GM18507 (cell line): Measurements from ENCODE around the gene KCND2.
"Not testable (repeated sequence)": the region's sequence is repeated elsewhere in the genome, so short reads cannot be mapped to it uniquely, and the experiment has no call there.

Source experiments
- DNase-seq: peaks from one replicate; pipeline ENCODE4 v3.0.0; 2011; ENCODE audit warnings: low read depth; ENCODE audit not compliant: insufficient read length; ENCODE audit errors: extremely low spot score
- FAIRE-seq: peaks from 2 replicates; lab custom pipeline; 2011; peaks lifted over from hg19 to GRCh38; lab: Jason Lieb, UNC

KCND2 gene

DNA sequence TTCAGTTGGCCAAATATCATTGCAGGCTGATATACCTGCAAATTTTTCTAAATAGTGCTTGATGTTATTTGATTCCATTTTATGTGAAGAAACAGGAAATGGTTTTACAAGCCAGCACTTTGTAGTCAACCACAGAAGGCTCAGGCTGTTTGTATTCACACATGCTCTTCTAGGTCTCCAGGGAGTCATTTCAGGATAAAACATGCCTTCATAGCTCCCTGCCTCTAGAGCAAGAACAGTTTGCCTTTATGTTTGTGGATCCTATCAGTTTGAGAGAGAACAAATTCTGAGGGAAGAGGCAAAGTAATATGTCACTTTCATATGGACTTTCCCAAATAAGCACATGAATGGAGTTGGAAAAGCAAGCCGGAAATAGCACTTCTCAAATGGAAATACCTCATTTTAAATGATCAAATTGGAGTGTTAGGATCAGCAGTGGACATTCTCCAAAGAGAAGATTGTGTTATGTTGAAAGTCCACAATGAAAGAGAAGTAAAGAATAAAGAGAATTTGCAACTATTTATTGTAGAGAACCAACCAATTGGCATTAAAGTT is 277.6 kb downstream of the KCND2 start:
- DNase-seq: no peak
- FAIRE-seq: peak; percentile 75

DNA sequence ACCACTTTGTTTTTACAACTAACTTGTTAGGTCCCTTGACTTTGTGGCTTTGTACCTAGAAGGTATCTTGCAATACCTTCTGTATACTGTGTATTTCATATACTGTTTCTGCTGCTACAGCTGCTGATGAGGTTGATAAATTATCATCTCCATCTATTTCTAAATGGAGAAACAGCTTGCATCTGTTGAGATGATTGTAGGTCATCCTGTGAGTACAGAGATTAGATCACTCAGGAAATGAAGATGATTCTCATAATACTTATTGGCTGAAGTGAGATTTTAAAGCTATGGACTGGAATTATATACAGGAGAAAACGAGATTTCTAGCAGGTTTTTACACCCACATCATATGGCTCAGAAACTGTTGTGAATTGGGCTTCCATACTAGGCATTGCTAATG is 280.5 kb downstream of the KCND2 start:
- DNase-seq: no peak
- FAIRE-seq: peak; percentile 77

DNA sequence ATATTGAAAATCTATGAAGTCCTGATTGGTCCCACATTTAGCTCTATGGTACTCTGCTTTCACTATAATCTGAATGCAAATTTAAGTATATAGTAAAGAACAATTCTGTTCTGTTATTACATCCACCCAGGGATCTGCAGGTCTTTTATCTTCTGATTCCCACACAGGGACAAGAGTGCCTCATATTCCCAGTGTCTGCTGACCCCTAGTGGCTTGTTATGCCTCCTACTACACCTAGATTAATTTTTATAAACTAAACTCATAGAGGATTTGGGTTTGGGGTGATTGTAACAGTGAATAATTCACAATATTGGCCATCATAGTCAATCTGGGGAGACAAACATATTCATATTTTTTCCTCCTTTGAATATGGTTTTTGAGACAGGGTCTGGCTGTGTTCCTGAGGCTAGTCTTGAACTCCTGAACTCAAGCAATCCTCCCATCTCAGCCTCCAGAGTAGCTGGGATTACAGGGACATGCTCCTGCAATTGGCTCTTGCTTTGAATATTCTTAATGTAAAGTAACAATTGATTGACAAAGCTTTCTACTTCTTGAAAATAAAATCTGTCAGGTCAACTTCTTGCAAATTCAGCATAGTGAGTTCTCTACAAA is 282.1 kb downstream of the KCND2 start:
- FAIRE-seq (peak; percentile 81), DNase-seq (no peak)

DNA sequence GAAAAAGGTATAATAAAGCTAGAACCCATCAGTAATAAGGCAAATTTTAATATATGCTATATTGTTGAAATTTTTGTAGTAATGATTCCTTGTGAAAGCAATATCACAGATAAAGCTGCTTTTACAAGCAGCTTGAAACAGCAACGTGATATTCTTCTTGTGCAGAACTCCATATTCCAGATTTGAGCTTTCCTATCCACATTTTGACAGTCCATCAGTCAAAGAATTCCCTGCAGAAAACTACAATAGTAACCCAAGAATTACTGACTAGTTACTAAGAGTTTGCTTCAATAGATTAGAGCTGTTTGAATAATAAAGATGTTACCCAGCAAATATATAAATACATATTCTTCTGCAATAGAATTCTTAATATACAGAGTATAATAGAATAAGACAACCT is 291.2 kb downstream of the KCND2 start:
- DNase-seq (no peak), FAIRE-seq (no peak)

DNA sequence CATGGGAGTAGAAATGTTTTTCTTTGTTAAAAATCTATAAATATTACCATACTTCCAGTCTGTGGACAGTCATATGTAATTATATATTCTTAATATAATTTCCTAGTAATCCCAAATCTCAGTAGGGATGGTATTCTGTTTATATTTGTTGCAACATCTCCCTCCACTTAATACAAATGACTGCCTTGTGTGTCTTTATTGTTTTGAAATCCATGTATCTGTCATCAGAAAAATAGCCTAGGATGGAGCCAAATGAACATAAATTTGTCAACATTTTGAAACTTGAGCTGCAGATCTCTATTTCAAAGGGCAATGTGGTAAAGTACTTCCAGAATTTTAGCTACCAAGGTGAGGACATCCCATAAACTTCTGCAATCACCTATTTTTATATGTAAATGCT is 294.2 kb downstream of the KCND2 start:
- FAIRE-seq: no peak
- no peak for DNase-seq

DNA sequence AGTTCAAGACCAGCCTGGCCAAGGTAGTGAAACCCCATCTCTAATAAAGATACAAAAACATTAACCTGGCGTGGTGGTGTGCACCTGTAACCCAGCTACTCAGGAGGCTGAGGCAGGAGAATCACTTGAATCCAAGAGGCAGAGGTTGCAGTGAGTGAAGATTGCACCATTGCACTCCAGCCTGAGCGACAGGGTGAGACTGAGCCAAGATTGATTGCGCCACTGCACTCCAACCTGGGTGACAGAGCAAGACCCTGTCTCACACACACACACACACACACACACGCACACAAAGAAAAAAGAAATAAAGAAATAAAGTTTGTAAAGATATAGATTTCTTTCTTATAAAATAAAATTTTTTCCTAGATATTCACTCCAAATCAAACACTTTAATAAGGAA is 305.7 kb downstream of the KCND2 start:
- not testable (repeated sequence) for FAIRE-seq

DNA sequence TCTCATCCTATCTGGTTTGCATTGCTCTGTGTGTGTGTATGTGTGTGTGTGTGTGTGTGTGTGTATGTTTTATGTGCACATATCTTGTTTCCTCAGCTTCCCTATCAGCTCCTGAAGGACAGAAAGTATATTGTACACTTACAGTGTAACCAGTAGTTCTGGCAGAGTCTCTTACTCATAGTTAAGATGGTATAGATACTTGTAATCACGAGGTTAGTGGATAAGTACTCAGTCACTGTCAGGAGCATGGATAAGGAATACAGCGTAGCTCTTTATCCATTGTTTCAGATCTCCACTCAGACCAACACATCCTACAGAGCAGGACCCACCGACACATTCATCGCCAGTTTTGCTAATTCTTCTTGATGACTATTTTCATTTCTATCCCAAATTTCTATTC is 309.9 kb downstream of the KCND2 start:
- DNase-seq (no peak), FAIRE-seq (no peak)

More for the DNA sequence above, 305.7 kb downstream of the KCND2 start:
- not testable (repeated sequence) for DNase-seq

DNA sequence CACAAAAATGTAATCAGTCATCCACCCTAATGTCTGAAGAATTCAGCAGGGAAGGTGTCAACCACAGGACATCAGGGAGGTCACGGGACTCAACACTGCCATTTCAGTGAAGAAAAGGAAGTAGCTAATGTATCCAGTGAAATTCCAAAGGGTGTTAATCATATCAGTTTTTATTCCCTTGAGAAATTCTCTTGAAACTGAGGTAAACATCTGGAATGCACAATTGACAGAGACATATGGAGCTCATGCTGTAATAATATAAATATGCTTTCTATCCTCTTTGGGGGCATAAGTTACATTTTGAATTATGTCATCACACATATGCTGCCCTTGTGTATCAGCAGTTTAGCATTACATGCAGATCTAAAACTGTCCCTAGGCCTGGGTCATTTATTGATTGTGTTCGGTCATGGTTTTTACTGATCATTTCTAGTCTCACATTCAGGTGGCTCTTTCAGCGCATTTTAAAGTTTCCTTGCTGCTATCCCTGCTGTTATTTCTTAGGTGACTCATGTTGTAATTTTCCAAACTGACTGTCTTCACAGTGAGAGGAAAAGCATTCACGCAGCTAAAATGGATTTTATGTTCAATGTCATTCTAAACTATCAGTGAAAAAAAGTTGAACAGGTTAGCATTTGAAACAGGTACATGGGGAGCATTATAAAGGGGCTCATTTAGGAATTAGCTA is 311.1 kb downstream of the KCND2 start:
- DNase-seq: no peak
- no peak for FAIRE-seq

DNA sequence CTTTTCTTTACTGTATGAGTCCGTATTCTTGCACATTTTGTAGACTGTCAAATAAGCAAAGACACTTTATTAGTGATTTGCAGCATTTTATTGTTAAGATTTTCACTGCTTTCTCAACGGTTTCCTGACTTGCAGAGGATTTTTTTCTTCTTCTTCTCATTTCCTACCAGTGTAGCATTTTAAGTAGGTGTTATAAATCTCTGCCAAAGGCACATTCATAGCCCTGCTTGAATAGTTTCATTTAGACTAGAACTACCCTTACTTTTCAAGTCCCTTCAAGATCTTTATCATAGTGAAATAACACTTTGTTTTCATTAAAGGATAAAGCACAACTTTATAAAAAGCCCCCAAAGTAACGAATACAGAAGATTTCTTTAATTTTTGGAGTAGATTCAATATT is 313.6 kb downstream of the KCND2 start:
- FAIRE-seq: no peak
- no peak for DNase-seq

DNA sequence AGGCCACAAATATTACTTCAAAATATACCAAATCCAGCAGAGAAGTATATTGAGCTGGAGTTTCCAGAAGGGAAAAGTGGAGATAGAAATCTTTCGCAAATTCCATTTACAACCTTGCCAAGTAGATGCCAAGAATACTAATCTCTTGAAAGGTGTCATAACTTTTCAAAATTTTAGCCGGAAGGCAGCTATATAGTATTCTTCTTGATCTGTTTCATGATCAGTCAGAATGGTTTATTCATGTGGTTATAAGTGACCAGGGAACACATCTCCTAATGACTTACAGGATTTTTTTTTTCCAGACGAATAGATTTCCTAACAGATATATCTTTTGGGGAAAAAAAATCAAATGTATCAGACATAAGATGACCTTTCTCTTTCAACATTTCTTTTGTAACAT is 314.3 kb downstream of the KCND2 start:
- no peak for FAIRE-seq

DNA sequence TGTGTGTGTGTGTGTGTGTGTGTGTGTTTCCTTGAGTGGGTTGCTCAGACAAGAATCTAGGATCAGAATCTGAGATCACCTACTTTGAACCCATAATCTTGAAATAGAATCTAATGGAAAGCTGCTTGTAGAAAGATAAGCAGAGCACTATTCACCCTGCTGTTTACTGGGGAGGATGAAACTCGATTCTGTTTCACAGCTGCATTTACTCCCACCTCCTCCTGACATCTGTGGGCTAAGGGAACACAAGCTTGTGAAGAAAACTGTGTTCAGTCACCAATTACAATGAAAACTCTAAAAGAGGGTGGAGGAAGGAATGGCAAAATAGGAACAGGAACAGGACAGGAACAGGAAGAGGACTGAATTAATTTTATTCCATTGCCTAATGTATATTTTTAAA is 315.4 kb downstream of the KCND2 start:
- FAIRE-seq: no peak
- no peak for DNase-seq

More for the DNA sequence above, 314.3 kb downstream of the KCND2 start:
- DNase-seq: no peak

DNA sequence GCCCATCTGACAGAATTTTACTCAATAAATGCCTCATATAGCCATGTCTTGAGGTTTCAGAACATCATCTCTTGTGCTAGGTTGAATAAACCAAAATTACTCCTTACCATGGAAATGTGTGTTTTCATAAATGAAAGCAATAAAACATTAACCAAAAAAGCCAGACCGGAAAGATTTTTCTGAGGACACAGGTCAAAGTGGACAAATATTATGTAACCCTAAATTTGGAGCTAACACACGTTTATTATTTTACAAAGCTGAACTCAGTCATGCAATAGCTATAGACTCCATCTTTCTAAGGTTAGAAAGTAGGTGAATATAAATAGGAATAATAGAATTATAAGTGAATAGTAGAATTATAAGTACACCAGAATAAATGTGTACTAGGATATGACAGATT is 315.9 kb downstream of the KCND2 start:
- FAIRE-seq (no peak), DNase-seq (no peak)

DNA sequence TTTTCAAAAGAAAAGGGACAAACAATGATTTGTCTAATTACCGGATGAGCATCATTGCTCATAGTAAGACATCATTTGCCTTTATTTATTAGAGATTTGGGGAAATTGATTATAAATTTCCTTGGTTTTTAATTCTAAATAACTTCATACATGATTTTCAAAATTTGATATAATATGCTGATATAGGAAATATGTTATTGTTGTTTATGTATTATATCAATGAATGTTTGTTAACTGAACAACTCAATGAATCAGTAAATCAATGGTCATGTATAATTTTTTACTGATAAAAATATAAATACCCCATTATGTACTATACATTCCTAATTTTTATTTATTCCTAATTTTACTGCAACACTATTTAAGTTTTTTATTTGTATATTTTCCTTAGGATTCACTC is 327.6 kb downstream of the KCND2 start:
- FAIRE-seq (no peak), DNase-seq (no peak)

DNA sequence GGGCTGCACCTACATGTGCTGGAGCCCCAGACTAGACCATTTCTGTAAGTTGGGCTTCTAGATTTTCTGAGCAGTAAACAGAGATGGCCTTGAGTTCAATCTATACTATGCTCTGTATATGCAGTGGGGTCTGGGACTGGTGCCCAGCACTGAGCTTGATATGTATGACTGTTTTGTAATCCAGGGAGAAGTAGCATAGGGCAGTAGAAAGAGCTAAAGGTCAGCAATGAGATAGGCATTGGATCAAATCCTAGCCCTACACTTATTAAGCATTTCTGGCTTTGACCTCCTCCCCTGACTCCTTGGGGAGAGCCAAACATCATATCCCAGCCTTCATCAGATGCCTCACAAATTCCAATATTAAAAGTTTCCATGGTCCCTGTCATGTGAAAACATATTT is 330.4 kb downstream of the KCND2 start:
- no peak for FAIRE-seq
- no peak for DNase-seq

DNA sequence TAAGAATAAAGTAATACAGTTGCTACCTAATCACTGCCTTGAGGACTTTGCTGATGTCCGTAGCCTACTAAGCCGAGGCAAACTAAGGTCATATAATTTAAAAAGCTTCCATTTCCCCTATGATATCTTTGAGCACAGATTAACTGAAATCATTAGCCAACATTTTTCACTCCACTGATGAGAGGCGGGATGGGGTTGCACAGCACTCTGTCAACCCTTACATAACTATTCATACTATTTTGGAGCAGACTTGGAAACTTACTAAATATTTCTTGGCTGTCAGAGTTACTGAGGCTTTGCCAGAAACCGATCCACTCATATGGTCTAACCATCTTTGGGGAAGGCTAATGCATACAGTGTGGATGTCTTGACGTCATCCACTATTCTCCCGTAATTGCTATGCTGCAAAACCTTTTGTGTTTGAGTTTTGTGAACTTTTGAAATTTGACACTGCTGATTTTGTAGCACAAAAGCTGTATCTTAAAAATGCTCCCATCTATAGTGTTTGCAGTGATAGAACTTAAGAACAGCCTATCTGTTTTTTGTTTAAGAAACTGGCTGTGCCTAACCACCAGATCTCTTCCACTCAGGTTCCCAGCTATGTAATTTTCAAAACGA is 336.3 kb downstream of the KCND2 start:
- FAIRE-seq (no peak), DNase-seq (no peak)

DNA sequence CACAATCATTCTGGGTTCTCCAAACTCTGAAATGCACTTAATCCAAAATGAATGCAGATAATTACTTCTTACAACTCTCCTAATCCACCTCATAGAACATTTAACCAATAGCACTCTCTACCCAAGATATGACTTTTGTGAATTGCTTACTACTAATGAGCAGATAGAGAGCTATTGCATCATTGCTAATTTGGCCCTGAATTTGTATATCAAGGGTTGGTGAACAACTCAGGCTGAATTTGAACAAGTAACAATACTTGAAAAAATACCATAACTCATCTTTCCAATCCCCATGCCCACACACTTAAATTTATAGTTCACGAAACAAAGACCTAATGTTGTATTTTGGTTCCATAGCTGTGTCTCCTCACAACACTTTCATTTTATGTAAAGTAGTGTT is 339.0 kb downstream of the KCND2 start:
- no peak for FAIRE-seq

DNA sequence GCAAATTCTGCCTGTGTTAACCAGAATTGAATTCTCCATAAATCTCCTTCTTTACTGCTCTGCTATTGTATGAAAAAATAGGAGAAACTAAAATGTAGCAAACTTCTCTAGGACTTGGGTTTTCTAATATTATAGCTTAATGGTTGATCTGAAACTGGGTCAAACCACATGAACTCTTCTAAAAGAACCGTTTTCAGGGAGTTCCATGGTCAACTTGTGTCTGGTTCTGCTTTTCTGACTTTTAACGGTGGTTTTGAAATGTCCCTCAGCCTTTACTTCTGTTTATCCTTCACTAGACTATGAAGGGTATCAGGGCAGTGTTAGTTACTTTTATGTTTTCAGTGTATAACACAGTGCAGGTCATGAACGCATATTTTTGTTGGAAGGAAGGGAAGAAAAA is 342.7 kb downstream of the KCND2 start:
- peak; percentile 33 for FAIRE-seq

More for the DNA sequence above, 339.0 kb downstream of the KCND2 start:
- DNase-seq: no peak

DNA sequence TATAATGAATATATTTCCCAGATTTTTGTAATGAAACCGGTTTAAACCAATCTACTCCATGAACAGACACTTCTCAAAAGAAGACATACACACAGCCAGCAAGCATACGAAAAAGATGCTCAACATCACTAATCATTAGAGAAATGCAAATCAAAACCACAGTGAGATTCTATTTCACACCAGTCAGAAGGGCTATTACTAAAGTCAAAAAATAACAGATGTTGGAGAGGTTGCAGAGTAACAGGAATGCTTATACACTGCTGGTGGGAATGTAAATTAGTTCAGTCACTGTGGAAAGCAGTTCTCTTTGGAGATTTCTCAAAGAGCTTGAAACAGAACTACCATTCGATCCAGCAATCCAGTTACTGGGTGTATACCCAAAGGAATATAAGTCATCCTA is 344.3 kb downstream of the KCND2 start:
- FAIRE-seq (peak; percentile 76), DNase-seq (no peak)

More for the DNA sequence above, 342.7 kb downstream of the KCND2 start:
- no peak for DNase-seq

DNA sequence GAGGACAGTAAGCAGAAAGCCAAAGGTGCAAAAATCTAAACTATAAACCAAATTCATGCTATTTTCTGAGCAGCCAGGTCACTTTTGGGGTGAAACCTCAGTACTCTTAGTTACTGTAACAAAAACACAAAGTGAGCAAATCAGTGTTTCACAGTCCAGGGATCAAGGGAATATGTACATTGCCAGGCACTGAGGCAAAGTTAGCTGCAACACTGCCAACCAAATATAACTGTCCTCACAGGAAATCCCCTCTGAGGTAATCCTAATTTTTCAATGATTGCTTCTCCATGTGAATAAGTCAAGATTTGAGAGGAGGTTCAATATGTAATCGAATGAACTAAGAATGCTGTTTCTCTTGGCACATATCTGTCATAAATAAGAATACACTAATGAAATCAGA is 355.3 kb downstream of the KCND2 start:
- no peak for DNase-seq

DNA sequence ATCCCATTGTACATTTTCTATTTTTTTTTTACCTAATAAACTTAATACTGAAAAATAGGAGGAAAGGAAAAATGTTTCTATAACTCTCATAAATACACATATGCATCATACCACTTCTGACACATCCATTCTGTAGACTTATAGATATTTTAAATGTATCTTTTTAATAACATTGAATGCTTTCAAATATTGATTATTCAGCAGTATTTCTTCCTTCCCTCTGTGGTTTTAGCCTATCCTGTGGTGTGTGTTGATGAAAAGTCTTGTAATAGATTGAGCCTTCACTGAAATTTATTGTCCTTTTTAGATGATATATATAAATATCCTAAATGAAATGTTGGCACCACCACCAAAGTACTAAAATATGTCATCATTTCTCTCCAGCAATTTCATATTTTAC is 366.9 kb downstream of the KCND2 start:
- DNase-seq (no peak), FAIRE-seq (no peak)

More for the DNA sequence above, 355.3 kb downstream of the KCND2 start:
- FAIRE-seq: no peak

DNA sequence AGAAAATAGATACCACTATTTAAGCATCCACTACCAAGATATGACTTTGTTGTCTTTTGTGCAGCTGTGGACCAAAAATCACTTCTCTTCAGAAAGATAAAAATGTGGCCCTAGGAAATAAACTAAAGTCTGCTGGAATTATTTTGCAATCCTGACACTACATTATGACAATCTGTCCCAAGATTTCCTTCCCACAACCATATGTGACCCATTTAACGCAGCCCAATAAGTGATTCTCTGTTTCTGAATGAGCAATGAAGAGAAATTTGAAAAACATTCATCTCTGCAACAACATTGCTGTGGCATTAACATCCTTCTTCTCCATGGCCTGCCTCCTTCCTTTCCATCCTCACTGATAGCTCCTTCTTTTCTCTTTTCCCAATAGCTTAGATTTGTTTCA is 373.0 kb downstream of the KCND2 start:
- DNase-seq (no peak), FAIRE-seq (no peak)
